HG03139 (cell line): ENCODE data around the gene ZNF93.
"Not testable (repeated sequence)": the region's sequence is repeated elsewhere in the genome, so short reads cannot be mapped to it uniquely, and the experiment has no call there.

Experiments used
- ATAC-seq: cut with Tn5 transposase; IDR thresholded peaks from one replicate; pipeline ENCODE4 v1.9.1; 2021; ENCODE audit not compliant: unreplicated experiment

The ZNF93 gene

DNA sequence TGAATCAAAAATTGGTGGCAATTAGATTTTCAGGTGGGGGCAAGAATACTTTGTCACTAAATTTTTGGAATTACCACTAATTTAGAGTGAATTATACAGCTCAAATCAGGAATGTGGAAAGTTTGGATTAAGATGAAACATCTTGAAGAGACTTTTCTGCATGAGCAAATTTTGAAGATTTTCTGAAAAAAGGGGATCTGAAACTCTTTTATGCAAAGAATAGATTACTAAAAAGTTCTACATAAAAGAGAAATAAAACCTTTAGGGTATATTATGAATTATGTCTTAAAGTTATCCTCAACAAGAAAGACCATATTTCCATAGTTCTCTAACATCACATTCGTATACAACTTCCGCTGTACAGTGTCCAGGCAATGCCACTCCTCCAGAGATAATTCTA is 36.7 kb downstream of the ZNF93 start:
- ATAC-seq, result no peak

GRCh38 chr19:19938449-19938848 is 37.7 kb downstream of the ZNF93 start:
- no peak for ATAC-seq

DNA sequence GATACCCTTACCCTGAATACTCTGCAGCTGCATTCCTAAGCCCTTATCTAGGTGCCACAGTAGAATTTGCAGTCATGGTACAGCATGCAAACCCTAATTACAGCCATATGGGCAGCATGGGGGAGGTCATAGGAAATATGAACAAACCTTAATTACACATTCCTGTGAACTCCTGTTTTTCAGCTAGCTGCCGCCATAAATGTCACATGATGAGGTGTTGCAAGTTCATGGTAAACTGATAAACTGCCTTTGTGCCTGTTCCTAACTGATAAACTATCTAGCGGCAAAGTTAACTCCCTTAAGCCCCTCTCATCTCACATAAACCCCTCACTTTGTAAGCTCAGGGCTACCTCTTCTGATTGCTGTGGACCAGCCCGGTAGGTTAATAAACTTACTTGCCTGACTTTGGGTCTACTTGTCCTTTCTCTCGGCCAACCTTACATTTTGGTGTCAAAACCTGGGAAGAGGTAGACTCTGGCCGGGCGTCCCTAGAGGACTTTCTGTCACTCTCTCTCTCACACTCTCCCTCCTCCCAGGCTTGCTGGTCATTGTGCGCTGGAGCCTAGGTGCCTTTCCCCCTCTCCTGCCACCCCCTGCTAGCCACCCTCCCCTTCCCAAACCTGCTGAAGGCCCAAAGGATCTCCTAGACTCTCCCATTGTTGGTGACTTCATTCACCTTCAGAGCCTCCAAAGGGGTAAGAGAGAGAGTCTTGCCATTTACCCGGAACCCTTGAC is 43.3 kb downstream of the ZNF93 start:
- no peak for ATAC-seq

- ATAC-seq, result no peak
Measured at GRCh38 chr19:19944583-19944880, 43.8 kb downstream of the ZNF93 start.

GRCh38 chr19:19946226-19946625 is 45.5 kb downstream of the ZNF93 start:
- ATAC-seq, result no peak

- ATAC-seq, result no peak
Measured at GRCh38 chr19:19948800-19949199, 48.1 kb downstream of the ZNF93 start.

DNA sequence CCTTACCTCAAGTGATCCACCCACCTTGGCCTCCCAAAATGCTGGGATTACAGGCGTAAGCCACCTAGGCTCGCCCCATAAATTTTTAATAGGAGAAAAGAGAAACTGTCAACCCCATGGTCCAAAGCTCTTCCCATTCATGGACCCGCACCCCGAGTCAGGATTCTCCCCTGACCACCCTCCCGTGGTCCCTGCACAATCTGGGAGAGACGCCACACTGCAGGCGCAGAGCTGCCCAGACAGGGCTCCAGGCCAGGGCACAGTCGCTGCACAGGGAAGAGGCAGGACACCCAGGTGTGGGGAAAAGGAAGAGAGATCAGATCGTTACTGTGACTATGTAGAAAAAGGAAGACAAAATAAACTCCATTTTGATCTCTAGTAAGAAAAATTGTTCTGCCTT is 54.5 kb downstream of the ZNF93 start:
- ATAC-seq, result no peak

- no peak for ATAC-seq
Measured at GRCh38 chr19:19956434-19957075, 55.8 kb downstream of the ZNF93 start.

GRCh38 chr19:19957766-19958165 is 57.0 kb downstream of the ZNF93 start:
- ATAC-seq, result not testable (repeated sequence)

DNA sequence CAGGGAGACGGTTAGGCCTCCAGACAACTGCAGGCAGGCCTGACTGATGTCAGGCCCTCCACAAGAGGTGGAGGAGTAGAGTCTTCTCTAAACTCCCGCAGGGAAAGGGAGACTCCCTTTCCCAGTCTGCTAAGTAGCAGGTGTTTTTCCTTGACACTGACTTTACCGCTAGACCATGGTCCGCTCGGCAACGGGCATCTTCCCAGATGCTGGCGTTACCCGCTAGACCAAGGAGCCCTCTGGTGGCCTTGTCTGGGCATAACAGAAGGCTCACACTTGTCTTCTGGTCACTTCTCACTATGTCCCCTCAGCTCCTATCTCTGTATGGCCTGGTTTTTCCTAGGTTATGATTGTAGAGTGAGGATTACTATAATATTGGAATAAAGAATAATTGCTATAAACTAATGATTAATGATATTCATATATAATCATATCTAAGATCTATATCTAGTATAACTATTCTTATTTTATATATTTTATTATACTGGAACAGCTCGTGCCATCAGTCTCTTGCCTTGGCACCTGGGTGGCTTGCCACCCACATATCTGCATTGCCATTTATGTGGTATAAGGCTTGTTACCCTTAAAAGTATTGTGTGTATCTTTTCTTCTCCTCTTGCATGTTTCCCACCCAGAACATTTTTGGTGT is 58.5 kb downstream of the ZNF93 start:
- ATAC-seq, result not testable (repeated sequence)

GRCh38 chr19:19964416-19964815 is 63.7 kb downstream of the ZNF93 start:
- ATAC-seq, result no peak

DNA sequence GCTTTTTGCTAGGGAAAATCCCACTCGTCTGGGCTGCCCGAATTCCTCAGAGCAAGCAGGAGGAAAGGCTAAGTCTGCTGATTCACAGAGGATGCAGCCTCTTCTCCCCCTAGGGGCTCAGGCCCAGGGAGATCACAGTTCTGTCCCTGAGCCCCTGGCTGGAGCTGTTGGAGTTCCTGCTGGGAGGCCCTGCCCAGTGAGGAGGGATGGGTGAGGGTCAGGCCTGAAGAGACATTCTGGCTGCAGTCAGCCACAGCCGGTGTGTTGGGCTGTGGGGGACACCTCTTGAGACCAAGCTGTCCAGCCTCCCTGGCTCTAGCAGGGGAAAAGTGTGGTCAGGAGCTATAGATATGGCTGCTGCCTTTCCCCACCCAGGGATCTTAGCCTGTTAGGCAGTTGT is 65.4 kb downstream of the ZNF93 start:
- ATAC-seq, result not testable (repeated sequence)

- no peak for ATAC-seq
Measured at GRCh38 chr19:19966862-19967261, 66.1 kb downstream of the ZNF93 start.
